K562 (cell line): ENCODE data around the gene MRPL41. TPM values are rescaled to one million over a fixed set of nuclear protein-coding genes. Genes with fewer than 3 reads are reported as not detected.

Source experiments
- ATAC-seq: fragments of 200-7000 bp; cut with Tn5 transposase; 3 replicates; pipeline ENCODE4 v1.9.1; 2020; ENCODE audit warnings: moderate library complexity
- BruUV-seq: library from RNA; stranded (reverse); fragments of 400-500 nt; replicated peaks from 2 replicates; lab custom pipeline; 2021; lab: Mats Ljungman, UMichigan
- CTCF ChIA-PET: fragments of 300-600 bp; formaldehyde crosslinking; extraction: SDS; loops from one replicate; lab custom pipeline; 2021; ENCODE audit warnings: low intra/inter-chr PET ratio; lab: Yijun Ruan, JAX
- POLR2A ChIA-PET: fragments of 300-600, 350-650 bp; sonication (Branson Sonifier 250); formaldehyde crosslinking; extraction: SDS; loops from one replicate; lab custom pipeline; 2021; ENCODE audit warnings: antibody characterized with exemption, inconsistent platforms; lab: Yijun Ruan, JAX
- DNase-seq, 4 experiments: peaks; one replicate each; pipeline versions ENCODE4 v3.0.0 to v3.0.0-alpha.2; 2011 to 2018; ENCODE audit warnings: low spot score in 3 of 4, mixed read lengths in 3 of 4; ENCODE audit errors: extremely low read depth in 1 of 4
- FAIRE-seq: peaks from 2 replicates; lab custom pipeline; 2011; peaks lifted over from hg19 to GRCh38; lab: Jason Lieb, UNC
- H2AFZ ChIP-seq: 2 replicates; pipeline ENCODE4 v1.6.0; 2011; ENCODE audit warnings: low read depth, low read length, control low read depth, inconsistent platforms
- H3K27ac ChIP-seq: fragments of 200-600 bp; 3 replicates; pipeline ENCODE4 v1.8.0; 2011; ENCODE audit warnings: low read depth, mild to moderate bottlenecking, control low read depth, inconsistent platforms, low read length, moderate library complexity, mixed read lengths; ENCODE audit errors: extremely low read depth
- H3K27me3 ChIP-seq, 2 experiments: fragments of 300-600 bp in 1 of 2; 2 replicates in 1 of 2; 3 replicates in 1 of 2; pipeline versions ENCODE4 v1.6.0 to v1.8.0; 2011; ENCODE audit warnings: inconsistent platforms in 2 of 2, low read length in 2 of 2, mild to moderate bottlenecking in 1 of 2, mixed read lengths in 1 of 2, moderate library complexity in 1 of 2; ENCODE audit not compliant: control insufficient read depth in 2 of 2, insufficient read depth in 2 of 2
- H3K36me3 ChIP-seq: fragments of 300-600 bp; 3 replicates; pipeline ENCODE4 v1.8.0; 2011; ENCODE audit warnings: mild to moderate bottlenecking, low read length, inconsistent platforms; ENCODE audit not compliant: control insufficient read depth, insufficient read depth
- H3K4me1 ChIP-seq, 2 experiments: fragments of 200-600 bp in 1 of 2; replicated peaks in 1 of 2; 2 replicates in 1 of 2; 3 replicates in 1 of 2; pipeline versions ENCODE4 v1.5.1 to v1.8.0; 2011; ENCODE audit warnings: inconsistent platforms in 2 of 2, low read length in 2 of 2, mild to moderate bottlenecking in 1 of 2, mixed read lengths in 1 of 2, moderate library complexity in 1 of 2; ENCODE audit not compliant: control insufficient read depth in 2 of 2, insufficient read depth in 2 of 2
- H3K4me2 ChIP-seq: 2 replicates; pipeline ENCODE4 v1.6.1; 2011; ENCODE audit warnings: low read length, control low read depth, inconsistent platforms, mixed read lengths; ENCODE audit not compliant: insufficient read depth
- H3K4me3 ChIP-seq: fragments of 200-600 bp; sonication (generic), shearing (Covaris generic); 2 replicates; pipeline ENCODE4 v1.5.1; 2016; ENCODE audit warnings: control low read depth, inconsistent platforms
- H3K79me2 ChIP-seq: fragments of 200-600 bp; 3 replicates; pipeline ENCODE4 v1.8.0; 2011; ENCODE audit warnings: low read length, inconsistent platforms; ENCODE audit not compliant: control insufficient read depth, insufficient read depth
- H3K9ac ChIP-seq, 2 experiments: 2 replicates each; pipeline versions ENCODE4 v1.6.0 to v1.6.1; 2011; ENCODE audit warnings: low read depth in 2 of 2, low read length in 2 of 2, control low read depth in 1 of 2, inconsistent platforms in 1 of 2, mild to moderate bottlenecking in 1 of 2, mixed read lengths in 1 of 2; ENCODE audit not compliant: insufficient read depth in 1 of 2
- H3K9me1 ChIP-seq: one replicate; pipeline ENCODE4 v1.6.0; 2011; ENCODE audit warnings: inconsistent platforms, mild to moderate bottlenecking, low read length, moderate library complexity; ENCODE audit not compliant: control insufficient read depth, insufficient read depth
- H3K9me3 ChIP-seq: replicated peaks from 2 replicates; pipeline ENCODE4 v1.5.1; 2011; ENCODE audit warnings: low read depth, low read length, inconsistent platforms; ENCODE audit not compliant: control insufficient read depth, insufficient read depth
- H4K20me1 ChIP-seq: replicated peaks from 2 replicates; pipeline ENCODE4 v1.6.1; 2011; ENCODE audit warnings: low read length, inconsistent platforms, mixed read lengths; ENCODE audit not compliant: control insufficient read depth, insufficient read depth
- ARID1B ChIP-seq: fragments of 450-650 bp; IDR thresholded peaks from 2 replicates; pipeline ENCODE4 v1.6.1; 2016; ENCODE audit warnings: antibody characterized with exemption, mild to moderate bottlenecking, inconsistent platforms
- C11orf30 ChIP-seq: fragments of 450-650 bp; IDR thresholded peaks from 2 replicates; pipeline ENCODE4 v1.6.1; 2016; ENCODE audit warnings: low read depth, mild to moderate bottlenecking
- IRF9 ChIP-seq: fragments of 450-650 bp; IDR thresholded peaks from 2 replicates; pipeline ENCODE4 v1.6.1; 2016; ENCODE audit warnings: missing biosample characterization, missing genetic modification characterization
- MTA2 ChIP-seq: fragments of 450-650 bp; IDR thresholded peaks from 2 replicates; pipeline ENCODE4 v1.6.1; 2016; ENCODE audit warnings: low read depth
- POLR2G ChIP-seq: fragments of 200-400 bp; formaldehyde crosslinking; IDR thresholded peaks from 2 replicates; pipeline ENCODE4 v1.6.1; 2017; ENCODE audit warnings: low read depth, mild to moderate bottlenecking, antibody characterized with exemption, low read length, moderate library complexity
- RBFOX2 ChIP-seq: fragments of 200-400 bp; formaldehyde crosslinking; IDR thresholded peaks from 2 replicates; pipeline ENCODE4 v1.6.1; 2017; ENCODE audit warnings: low read depth, mild to moderate bottlenecking, low read length, moderate library complexity
- SMARCA4 ChIP-seq: fragments of 450-650 bp; IDR thresholded peaks from 2 replicates; pipeline ENCODE4 v1.6.1; 2016
- SREBF1 ChIP-seq: fragments of 150-350 bp; IDR thresholded peaks from 2 replicates; pipeline ENCODE4 v1.6.1; 2014; ENCODE audit warnings: antibody characterized with exemption, low read depth, low read length, borderline replicate concordance
- TAF9B ChIP-seq: fragments of 450-650 bp; IDR thresholded peaks from 2 replicates; pipeline ENCODE4 v1.6.1; 2018; ENCODE audit warnings: mild to moderate bottlenecking; ENCODE audit not compliant: partially characterized antibody
- ZNF24 ChIP-seq: fragments of 450-650 bp; IDR thresholded peaks from 2 replicates; pipeline ENCODE4 v1.6.1; 2016
- WGBS: fragments of 100-300 bp; shearing (Covaris generic); methylation state at CpG from one replicate; pipeline ENCODE4 v1.1.6; 2016; ENCODE audit warnings: low coverage, mixed read lengths; ENCODE audit not compliant: insufficient coverage; ENCODE audit errors: missing lambda C conversion rate; 5-methylcytosine and 5-hydroxymethylcytosine counted together
- in situ Hi-C: fragments of 300-500 bp; cut with MboI; formaldehyde crosslinking; loops from 4 replicates; pipeline ENCODE4 v1.15.0; 2018; ENCODE audit warnings: inconsistent platforms, mixed read lengths
- intact Hi-C: fragments of 100-400 bp; cut with micrococcal nuclease; formaldehyde crosslinking; loops from 2 replicates; pipeline ENCODE4 v1.14.2; 2022
- polyA plus RNA-seq, 8 experiments: library from polyadenylated mRNA; depleted of rRNA in 4 of 8; stranded (reverse) in 5 of 8; unstranded in 3 of 8; fragments of >200 nt; fragmentation: Nextera tagmentation in 2 of 8; fragmentation: Illumina TruSeq in 1 of 8; extraction: Ambion mirVana in 2 of 8; extraction: Trizol in 1 of 8; gene quantifications; 2 replicates each; pipeline versions ENCODE4 v1.2.1 to v1.2.3, GENCODE V29; 2011 to 2014; ENCODE audit warnings: inconsistent platforms in 1 of 8, missing spikeins in 1 of 8
- total RNA-seq, 7 experiments: library from RNA; depleted of rRNA in 6 of 7; stranded (reverse); fragments of >200 nt in 6 of 7; fragmentation: Illumina TruSeq in 2 of 7; extraction: Trizol in 2 of 7; gene quantifications; 2 replicates each; pipeline versions ENCODE4 v1.2.1 to v1.2.3, GENCODE V29; 2011 to 2021; ENCODE audit warnings: low replicate concordance in 1 of 7

MRPL41 gene
- total and polyA plus RNA-seq, 9 of the 15 experiments (the other 6 are each of a cell fraction or from before 2014, with no cell fraction given): 2.6 to 259 (median 21.6) TPM

GRCh38 chr9:137583957-137584356 is 32.3 kb downstream of the MRPL41 start:
- BruUV-seq: no TSS peak
- H2AFZ ChIP-seq: no peak overlapping the region
- peaks cover 89% of the 10 kb centered on the region; the same call in 2 of the 3 replicates for H3K36me3 ChIP-seq
- in situ Hi-C loops (no loop called here), intact Hi-C loops (loop anchor here (10.0 kb wide), 1 partner anchor 91 kb away; no protein-coding TSS in a partner anchor)
- H3K27me3 ChIP-seq: no peaks in the 10 kb centered on the region
- no peak overlapping the region for H3K27ac ChIP-seq
- DNase-seq: no peak
- CTCF ChIA-PET: no interaction called here
- POLR2A ChIA-PET: interaction anchor here (0.5 to 0.7 kb wide), 3 partner anchors 355 to 805 kb away, joined by 3 to 4 read pairs (median 3); no protein-coding TSS in a partner anchor
- H3K4me1 ChIP-seq: peaks cover 11 to 65% of the 10 kb centered on the region in 2 experiments; a peak in 4 of 5 replicates
- no peak for FAIRE-seq
- H4K20me1 ChIP-seq: peaks cover 13% of the 10 kb centered on the region; the same call in 1 of the 2 replicates
- H3K4me3 ChIP-seq: no peak overlapping the region
- 90% methylated on average over 8 of the region's 8 CpGs for WGBS
- H3K4me2 ChIP-seq: no peak overlapping the region
- peak overlapping the region in 1 of 2 experiments; percentile 83; a peak in 2 of 4 replicates for H3K9ac ChIP-seq
- TF ChIP-seq SREBF1 (no peak), ZNF24 (no peak), C11orf30 (no peak), TAF9B (no peak), IRF9 (no peak), ARID1B (no peak), SMARCA4 (no peak), POLR2G (peak; percentile 49; the same call in 1 of the 2 replicates), MTA2 (no peak), RBFOX2 (peak; percentile 55)
- H3K9me1 ChIP-seq: peaks cover 8% of the 10 kb centered on the region
- no peaks in the 10 kb centered on the region for H3K9me3 ChIP-seq
- no peak for ATAC-seq
- peaks cover 17% of the 10 kb centered on the region for H3K79me2 ChIP-seq
